GM21576 (cell line): ENCODE measurements around the gene LYPLA2.

Experiments used
- ATAC-seq: cut with Tn5 transposase; IDR thresholded peaks from one replicate; pipeline ENCODE4 v1.9.1; 2021; ENCODE audit warnings: mild to moderate bottlenecking, moderate library complexity; ENCODE audit not compliant: unreplicated experiment

LYPLA2 gene

GRCh38 chr1:23790696-23791515 is at the start of gene LYPLA2:
TSS of gene LYPLA2 (plus strand) at chr1:23791145. CDS start at chr1:23792683, 1,538 bp downstream.
- peak; percentile 70 for ATAC-seq

- ATAC-seq = no peak
Measured at GRCh38 chr1:23741609-23742008, 49.3 kb upstream of the LYPLA2 start.

- ATAC-seq = peak; percentile 25
Measured at GRCh38 chr1:23742670-23743286, 48.2 kb upstream of the LYPLA2 start.

GRCh38 chr1:23743287-23744152 is 47.4 kb upstream of the LYPLA2 start, which contains the start of gene ELOA:
TSS of gene ELOA (plus strand) at chr1:23743471. CDS start at chr1:23743504, 33 bp downstream.
- ATAC-seq = peak; percentile 62

GRCh38 chr1:23745515-23745914 is 45.4 kb upstream of the LYPLA2 start:
- no peak for ATAC-seq

GRCh38 chr1:23748016-23748415 is 42.9 kb upstream of the LYPLA2 start:
- no peak for ATAC-seq

- no peak for ATAC-seq
Measured at GRCh38 chr1:23751050-23751814, 39.7 kb upstream of the LYPLA2 start.

- no peak for ATAC-seq
Measured at GRCh38 chr1:23751815-23752200, 39.1 kb upstream of the LYPLA2 start.

- no peak for ATAC-seq
Measured at GRCh38 chr1:23752909-23753308, 38.0 kb upstream of the LYPLA2 start.

GRCh38 chr1:23756676-23757075 is 34.3 kb upstream of the LYPLA2 start:
- no peak for ATAC-seq

- ATAC-seq = no peak
Measured at GRCh38 chr1:23757812-23758211, 33.1 kb upstream of the LYPLA2 start.

GRCh38 chr1:23759277-23759676 is 31.7 kb upstream of the LYPLA2 start:
- ATAC-seq = no peak

GRCh38 chr1:23763041-23763577 is 27.8 kb upstream of the LYPLA2 start:
- no peak for ATAC-seq

GRCh38 chr1:23768733-23769132 is 22.2 kb upstream of the LYPLA2 start:
- ATAC-seq = no peak

GRCh38 chr1:23772049-23772853 is 18.7 kb upstream of the LYPLA2 start:
- ATAC-seq = no peak

GRCh38 chr1:23772854-23773242 is 18.1 kb upstream of the LYPLA2 start:
- ATAC-seq = no peak

- ATAC-seq = no peak
Measured at GRCh38 chr1:23774174-23774880, 16.6 kb upstream of the LYPLA2 start.

GRCh38 chr1:23776217-23776616 is 14.7 kb upstream of the LYPLA2 start:
- no peak for ATAC-seq
